Ascending aorta (tissue), 2 donors: ENCODE measurements around the gene ARL5C. TPM values are rescaled to one million over a fixed set of nuclear protein-coding genes. Genes with fewer than 3 reads are reported as not detected.

Experiments used
- DNase-seq, 2 donors: peaks; one replicate each; pipeline ENCODE4 v3.0.0-alpha.2; 2019; ENCODE audit warnings: low spot score in 2 of 2
- H3K27ac ChIP-seq, 2 donors: fragments of 200-600 bp; sonication (generic); one replicate each; pipeline ENCODE4 v1.5.1; 2016 to 2017; ENCODE audit warnings: mild to moderate bottlenecking in 1 of 2
- H3K27me3 ChIP-seq: fragments of 200-600 bp; sonication (generic); one replicate; pipeline ENCODE4 v1.5.1; 2017
- H3K36me3 ChIP-seq, 2 donors: fragments of 200-600 bp; sonication (generic); one replicate each; pipeline ENCODE4 v1.5.1; 2016
- H3K4me1 ChIP-seq, 2 donors: fragments of 200-600 bp; sonication (generic); one replicate each; pipeline ENCODE4 v1.5.1; 2016 to 2017; ENCODE audit warnings: mild to moderate bottlenecking in 1 of 2
- H3K4me3 ChIP-seq, 2 donors: fragments of 200-600 bp; sonication (generic); one replicate each; pipeline ENCODE4 v1.5.1; 2016 to 2017; ENCODE audit warnings: mild to moderate bottlenecking in 1 of 2
- H3K9me3 ChIP-seq, 2 donors: fragments of 200-600 bp; sonication (generic); one replicate each; pipeline ENCODE4 v1.5.1; 2016
- CTCF ChIP-seq, 3 experiments: fragments of 200-600 bp in 2 of 3; fragments of 450-650 bp in 1 of 3; sonication (generic) in 2 of 3; IDR thresholded peaks; one replicate each; pipeline ENCODE4 v1.5.1; 2016 to 2019; ENCODE audit warnings: antibody characterized with exemption in 3 of 3, mild to moderate bottlenecking in 1 of 3, moderate library complexity in 1 of 3
- intact Hi-C: fragments of 100-400 bp; cut with DNase I; formaldehyde crosslinking; loops from one replicate; pipeline ENCODE4 v1.15.1; 2023
- total RNA-seq: library from RNA; depleted of rRNA; stranded (reverse); fragments of >200 nt; gene quantifications from one replicate; pipeline ENCODE4 v1.1.0, GENCODE V29; 2016

ARL5C gene
- total RNA-seq, 1 donor from 2014 or later = not detected

- no peaks in the 10 kb centered on the region for H3K4me1 ChIP-seq
- no peak overlapping the region for H3K4me3 ChIP-seq
- H3K27me3 ChIP-seq = no peaks in the 10 kb centered on the region
- H3K27ac ChIP-seq = no peak overlapping the region
- no peaks in the 10 kb centered on the region for H3K36me3 ChIP-seq
- H3K9me3 ChIP-seq = no peaks in the 10 kb centered on the region
- DNase-seq = no peak
- TF ChIP-seq CTCF (IDR thresholded peaks at IDR 0.05) = no peak
- intact Hi-C loops = no loop called here
Measured at GRCh38 chr17:39139561-39139960, 26.4 kb downstream of the ARL5C start.

GRCh38 chr17:39139161-39139511 is 26.8 kb downstream of the ARL5C start:
- DNase-seq = no peak
- no peaks in the 10 kb centered on the region for H3K4me1 ChIP-seq
- no peak for TF ChIP-seq CTCF (IDR thresholded peaks at IDR 0.05)
- no peak overlapping the region for H3K27ac ChIP-seq
- H3K36me3 ChIP-seq = no peaks in the 10 kb centered on the region
- intact Hi-C loops = no loop called here
- no peaks in the 10 kb centered on the region for H3K27me3 ChIP-seq
- no peaks in the 10 kb centered on the region for H3K9me3 ChIP-seq
- no peak overlapping the region for H3K4me3 ChIP-seq

GRCh38 chr17:39138431-39139160 is 27.4 kb downstream of the ARL5C start:
- no peaks in the 10 kb centered on the region for H3K4me1 ChIP-seq
- TF ChIP-seq CTCF (IDR thresholded peaks at IDR 0.05) = no peak
- no peaks in the 10 kb centered on the region for H3K36me3 ChIP-seq
- H3K27ac ChIP-seq = no peak overlapping the region
- no peak for DNase-seq
- H3K27me3 ChIP-seq = no peaks in the 10 kb centered on the region
- intact Hi-C loops = no loop called here
- H3K9me3 ChIP-seq = no peaks in the 10 kb centered on the region
- H3K4me3 ChIP-seq = no peak overlapping the region

GRCh38 chr17:39134878-39135277 is 31.1 kb downstream of the ARL5C start:
- no peaks in the 10 kb centered on the region for H3K4me1 ChIP-seq
- TF ChIP-seq CTCF (IDR thresholded peaks at IDR 0.05) = no peak
- no peak overlapping the region for H3K4me3 ChIP-seq
- H3K9me3 ChIP-seq = no peaks in the 10 kb centered on the region
- H3K27me3 ChIP-seq = no peaks in the 10 kb centered on the region
- H3K27ac ChIP-seq = no peak overlapping the region
- H3K36me3 ChIP-seq = no peaks in the 10 kb centered on the region
- intact Hi-C loops = no loop called here
- DNase-seq = no peak

GRCh38 chr17:39132192-39132610 is 33.8 kb downstream of the ARL5C start:
- no peak for DNase-seq
- intact Hi-C loops = no loop called here
- no peak overlapping the region for H3K27ac ChIP-seq

More at GRCh38 chr17:39132192-39132610, 33.8 kb downstream of the ARL5C start:
- TF ChIP-seq CTCF (IDR thresholded peaks at IDR 0.05) = no peak
- H3K4me1 ChIP-seq = no peaks in the 10 kb centered on the region
- no peaks in the 10 kb centered on the region for H3K27me3 ChIP-seq
- no peaks in the 10 kb centered on the region for H3K9me3 ChIP-seq
- no peaks in the 10 kb centered on the region for H3K36me3 ChIP-seq
- H3K4me3 ChIP-seq = no peak overlapping the region
